Activated CD4-positive, alpha-beta T cell treated with anti-CD3 and anti-CD28 coated beads, Interleukin-2, amount 50 U/mL, for 4 hours (primary cell): ENCODE measurements around the gene FCMR.

Experiments used
- DNase-seq, 2 experiments: peaks; one replicate each; pipeline ENCODE4 v3.0.0-alpha.2; 2020

FCMR gene

GRCh38 chr1:206898915-206899431, 22.8 kb downstream of the FCMR start:
- no peak for DNase-seq

GRCh38 chr1:206898089-206898914, 23.4 kb downstream of the FCMR start:
- DNase-seq: no peak

GRCh38 chr1:206897175-206897574, 24.6 kb downstream of the FCMR start, which contains the start of gene IL24:
Gene IL24, plus strand, starts transcription at chr1:206897443. Its CDS starts 390 bp downstream, at chr1:206897833.
- no peak for DNase-seq

GRCh38 chr1:206896261-206896660, 25.5 kb downstream of the FCMR start:
- DNase-seq: no peak

- DNase-seq: no peak
Observed at GRCh38 chr1:206895837-206896242, 25.9 kb downstream of the FCMR start.

- no peak for DNase-seq
Observed at GRCh38 chr1:206895325-206895724, 26.4 kb downstream of the FCMR start.

- DNase-seq: no peak
Observed at GRCh38 chr1:206893380-206893779, 28.4 kb downstream of the FCMR start.

GRCh38 chr1:206892351-206892984, 29.3 kb downstream of the FCMR start:
- no peak for DNase-seq

- DNase-seq: no peak
Observed at GRCh38 chr1:206891412-206891811, 30.3 kb downstream of the FCMR start.

- no peak for DNase-seq
Observed at GRCh38 chr1:206890125-206891060, 31.3 kb downstream of the FCMR start.

- no peak for DNase-seq
Observed at GRCh38 chr1:206887701-206888100, 34.0 kb downstream of the FCMR start.

GRCh38 chr1:206886831-206887230, 34.9 kb downstream of the FCMR start:
- DNase-seq: no peak

- no peak for DNase-seq
Observed at GRCh38 chr1:206885341-206886060, 36.2 kb downstream of the FCMR start.

GRCh38 chr1:206883876-206884275, 37.9 kb downstream of the FCMR start:
- DNase-seq: no peak

- DNase-seq: no peak
Observed at GRCh38 chr1:206883160-206883559, 38.6 kb downstream of the FCMR start.

- no peak for DNase-seq
Observed at GRCh38 chr1:206882555-206882954, 39.2 kb downstream of the FCMR start.

GRCh38 chr1:206880314-206880713, 41.4 kb downstream of the FCMR start:
- no peak for DNase-seq

GRCh38 chr1:206878456-206878855, 43.3 kb downstream of the FCMR start:
- no peak for DNase-seq

- no peak for DNase-seq
Observed at GRCh38 chr1:206875752-206876377, 45.9 kb downstream of the FCMR start.

GRCh38 chr1:206873603-206874188, 48.0 kb downstream of the FCMR start:
- DNase-seq: no peak

GRCh38 chr1:206872139-206872538, 49.6 kb downstream of the FCMR start:
- no peak for DNase-seq
